Gastrocnemius medialis (tissue), 4 donors: ENCODE data around the gene N4BP2. TPM values are rescaled to one million over a fixed set of nuclear protein-coding genes. Genes with fewer than 3 reads are reported as not detected.

Experiments
- ATAC-seq, 2 donors: fragments of 150-250 bp; one replicate each; pipeline ENCODE4 v1.9.1; 2016
- DNase-seq, 2 donors: peaks; one replicate each; pipeline ENCODE4 v3.0.0-alpha.2; 2019
- H3K27ac ChIP-seq, 4 donors: fragments of 200-600 bp; sonication (generic); 1 replicate in 1 of 4; 2 replicates in 3 of 4; pipeline ENCODE4 v1.5.1; 2016 to 2018; ENCODE audit warnings: mild to moderate bottlenecking in 2 of 4, moderate library complexity in 1 of 4
- H3K27me3 ChIP-seq, 3 donors: fragments of 200-600 bp; sonication (generic) in 2 of 3; 1 replicate in 1 of 3; 2 replicates in 2 of 3; pipeline versions ENCODE4 v1.5.1 to v1.6.0; 2016 to 2019; ENCODE audit warnings: mild to moderate bottlenecking in 1 of 3, moderate library complexity in 1 of 3
- H3K36me3 ChIP-seq, 2 donors: fragments of 200-600 bp; sonication (generic) in 1 of 2; one replicate each; pipeline ENCODE4 v1.5.1; 2017 to 2018
- H3K4me1 ChIP-seq, 2 donors: fragments of 200-600 bp; sonication (generic) in 1 of 2; one replicate each; pipeline ENCODE4 v1.5.1; 2016 to 2017; ENCODE audit warnings: mild to moderate bottlenecking in 2 of 2
- H3K4me3 ChIP-seq, 4 donors: fragments of 200-600 bp; sonication (generic) in 3 of 4; 1 replicate in 1 of 4; 2 replicates in 3 of 4; pipeline ENCODE4 v1.5.1; 2016 to 2019; ENCODE audit warnings: mild to moderate bottlenecking in 2 of 4
- H3K9me3 ChIP-seq, 3 donors: fragments of 200-600 bp; sonication (generic) in 2 of 3; 1 replicate in 1 of 3; 2 replicates in 2 of 3; pipeline ENCODE4 v1.5.1; 2016 to 2019
- POLR2A ChIP-seq, 2 donors: fragments of 450-650 bp; IDR thresholded peaks; one replicate each; pipeline ENCODE4 v1.6.1; 2017; ENCODE audit warnings: antibody characterized with exemption in 2 of 2, mild to moderate bottlenecking in 2 of 2, moderate library complexity in 2 of 2
- in situ Hi-C, 4 donors: fragments of 200-750 bp; cut with MboI; loops; one replicate each; pipeline versions ENCODE4 v1.15.0 to v1.8.0; 2017; ENCODE audit warnings: low sequenced_read_pairs in 4 of 4
- intact Hi-C: fragments of 100-400 bp; cut with DNase I; formaldehyde crosslinking; loops from one replicate; pipeline ENCODE4 v1.15.1; 2023; ENCODE audit warnings: low total_unique reads
- total RNA-seq, 4 donors: library from RNA; depleted of rRNA; stranded (reverse); fragments of >200 nt; gene quantifications; one replicate each; pipeline versions ENCODE4 v1.1.0 to v1.2.3, GENCODE V29; 2016
- TF ChIP-seq, protein P1 (sequence below), 5 experiments: fragments of 450-650 bp in 3 of 5; fragments of 200-600 bp in 2 of 5; sonication (generic) in 2 of 5; IDR thresholded peaks in 4 of 5; conservative IDR thresholded peaks in 1 of 5; 1 replicate in 4 of 5; 2 replicates in 1 of 5; pipeline ENCODE4 v1.5.1; 2016 to 2019; ENCODE audit warnings: antibody characterized with exemption in 5 of 5, mild to moderate bottlenecking in 3 of 5, moderate library complexity in 3 of 5

Gene N4BP2
- total RNA-seq, 4 donors from 2014 or later, result 1.3 to 7.0 (median 3.3) TPM

DNA sequence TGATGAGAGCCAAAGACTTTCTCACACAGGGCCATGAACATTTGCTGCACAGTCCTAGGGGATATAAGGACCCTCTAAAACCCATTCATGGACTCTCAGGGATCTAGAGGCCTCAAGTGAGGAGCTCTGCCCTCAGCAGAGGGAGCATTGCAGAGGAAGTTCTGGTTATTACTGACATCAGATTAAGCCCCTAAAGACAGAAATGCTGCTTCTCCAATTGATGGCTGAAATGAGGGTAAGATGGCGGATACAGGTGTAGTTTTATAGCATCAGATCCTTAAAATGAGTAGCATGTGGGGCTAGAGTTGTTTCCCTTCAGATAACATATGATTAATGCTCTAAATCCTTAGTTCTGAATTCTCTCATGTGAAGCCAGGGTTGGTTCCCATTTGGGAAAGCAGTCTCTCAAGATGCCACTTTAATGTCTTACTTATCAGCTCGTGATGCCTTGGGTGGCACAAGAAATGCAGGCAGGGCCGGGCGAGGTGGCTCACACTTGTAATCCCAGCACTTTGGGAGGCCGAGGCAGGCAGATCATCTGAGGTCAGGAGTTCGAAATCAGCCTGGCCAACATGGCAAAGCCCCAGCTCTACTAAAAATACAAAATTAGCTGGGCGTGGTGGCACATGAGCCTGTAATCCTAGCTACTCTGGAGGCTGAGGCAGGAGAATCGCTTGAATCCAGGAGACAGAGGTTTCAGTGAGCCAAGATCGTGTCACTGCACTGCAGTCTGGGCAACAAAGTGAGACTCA lies 148.0 kb downstream of the N4BP2 start:
- in situ Hi-C loops, result no loop called here
- intact Hi-C loops, result no loop called here
- Histone ChIP-seq H3K27me3 (no peaks in the 10 kb centered on the region), H3K27ac (no peak overlapping the region), H3K9me3 (no peaks in the 10 kb centered on the region), H3K4me3 (no peak overlapping the region), H3K36me3 (no peaks in the 10 kb centered on the region), H3K4me1 (no peaks in the 10 kb centered on the region)
- ATAC-seq, result no peak
- no peak for DNase-seq
- TF ChIP-seq, protein P1, sequence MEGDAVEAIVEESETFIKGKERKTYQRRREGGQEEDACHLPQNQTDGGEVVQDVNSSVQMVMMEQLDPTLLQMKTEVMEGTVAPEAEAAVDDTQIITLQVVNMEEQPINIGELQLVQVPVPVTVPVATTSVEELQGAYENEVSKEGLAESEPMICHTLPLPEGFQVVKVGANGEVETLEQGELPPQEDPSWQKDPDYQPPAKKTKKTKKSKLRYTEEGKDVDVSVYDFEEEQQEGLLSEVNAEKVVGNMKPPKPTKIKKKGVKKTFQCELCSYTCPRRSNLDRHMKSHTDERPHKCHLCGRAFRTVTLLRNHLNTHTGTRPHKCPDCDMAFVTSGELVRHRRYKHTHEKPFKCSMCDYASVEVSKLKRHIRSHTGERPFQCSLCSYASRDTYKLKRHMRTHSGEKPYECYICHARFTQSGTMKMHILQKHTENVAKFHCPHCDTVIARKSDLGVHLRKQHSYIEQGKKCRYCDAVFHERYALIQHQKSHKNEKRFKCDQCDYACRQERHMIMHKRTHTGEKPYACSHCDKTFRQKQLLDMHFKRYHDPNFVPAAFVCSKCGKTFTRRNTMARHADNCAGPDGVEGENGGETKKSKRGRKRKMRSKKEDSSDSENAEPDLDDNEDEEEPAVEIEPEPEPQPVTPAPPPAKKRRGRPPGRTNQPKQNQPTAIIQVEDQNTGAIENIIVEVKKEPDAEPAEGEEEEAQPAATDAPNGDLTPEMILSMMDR (IDR thresholded peaks at IDR 0.05 in 4 of 5, conservative IDR thresholded peaks at IDR 0.05 in 1 of 5), result no peak
- no peak for TF ChIP-seq POLR2A (IDR thresholded peaks at IDR 0.05)

DNA sequence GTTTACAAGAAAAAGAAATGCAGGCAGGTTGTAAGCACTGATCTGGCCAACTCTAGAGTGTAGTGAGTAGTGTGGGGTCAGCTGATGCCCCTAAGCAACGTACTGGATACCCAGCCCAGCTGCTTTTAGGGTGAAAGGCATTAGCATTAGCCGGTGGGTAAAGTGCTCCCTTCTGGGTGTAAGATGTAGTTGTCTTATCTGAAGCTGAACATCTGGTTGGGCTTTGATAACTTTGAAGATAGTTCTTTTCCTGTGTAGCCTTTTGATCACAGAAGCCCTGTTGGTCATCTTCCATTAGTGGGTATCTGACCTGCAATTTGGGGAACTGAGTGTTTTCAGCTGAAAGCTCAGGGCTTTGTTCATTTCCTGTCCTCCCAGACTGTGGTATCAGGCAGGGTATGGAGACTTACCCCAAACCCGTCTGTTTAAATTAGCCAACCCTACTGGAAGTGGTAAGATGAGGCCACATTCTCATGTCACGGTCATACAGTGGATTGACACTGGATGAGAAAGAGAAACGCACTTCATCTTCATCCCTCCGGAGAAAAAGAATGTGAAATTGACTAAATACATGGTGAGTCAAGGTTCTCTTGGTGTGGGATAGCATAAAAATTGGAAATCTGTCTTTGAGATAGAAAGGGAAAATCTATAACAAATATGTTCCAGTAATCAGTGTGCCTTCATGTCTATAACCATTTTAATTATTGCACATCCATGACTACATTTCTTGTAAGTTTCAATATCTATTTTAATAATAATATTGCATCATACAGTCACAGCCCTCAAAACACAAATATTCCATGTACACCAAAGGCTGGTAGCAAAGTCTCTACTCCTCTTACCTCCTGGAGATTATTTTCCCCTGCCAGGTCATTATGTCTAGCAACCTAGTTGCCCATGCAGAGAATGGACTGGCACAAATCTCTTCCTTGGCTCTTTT lies 148.9 kb downstream of the N4BP2 start:
- Histone ChIP-seq H3K36me3 (no peaks in the 10 kb centered on the region), H3K27me3 (no peaks in the 10 kb centered on the region), H3K4me1 (no peaks in the 10 kb centered on the region), H3K9me3 (no peaks in the 10 kb centered on the region), H3K27ac (no peak overlapping the region), H3K4me3 (no peak overlapping the region)
- in situ Hi-C loops, result no loop called here
- intact Hi-C loops, result no loop called here
- ATAC-seq (no peak), DNase-seq (no peak)
- TF ChIP-seq, protein P1 (IDR thresholded peaks at IDR 0.05 in 4 of 5, conservative IDR thresholded peaks at IDR 0.05 in 1 of 5), result no peak
- TF ChIP-seq POLR2A (IDR thresholded peaks at IDR 0.05), result no peak

DNA sequence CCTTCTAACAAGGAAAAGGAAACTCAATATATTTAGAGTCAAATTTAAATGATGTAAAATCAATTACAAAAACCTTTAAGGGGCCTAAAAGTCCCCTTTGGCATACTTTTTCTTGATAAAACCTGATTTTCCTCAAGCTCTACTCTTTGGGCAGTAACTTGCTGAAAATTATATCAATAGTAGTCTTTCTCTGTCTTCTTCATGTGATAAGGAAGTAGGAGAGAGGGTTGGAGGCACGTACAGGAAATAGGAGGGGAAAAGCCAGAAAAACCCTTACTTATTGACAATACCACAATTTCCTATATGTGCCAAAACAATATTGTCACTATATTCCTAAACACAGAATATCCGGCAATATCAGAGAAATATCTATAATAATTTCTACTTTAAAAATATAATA lies 149.8 kb downstream of the N4BP2 start:
- Histone ChIP-seq H3K4me1 (no peaks in the 10 kb centered on the region), H3K9me3 (no peaks in the 10 kb centered on the region), H3K4me3 (no peak overlapping the region), H3K36me3 (no peaks in the 10 kb centered on the region), H3K27me3 (no peaks in the 10 kb centered on the region), H3K27ac (no peak overlapping the region)
- intact Hi-C loops, result no loop called here
- DNase-seq (no peak), ATAC-seq (no peak)
- no peak for TF ChIP-seq POLR2A (IDR thresholded peaks at IDR 0.05)
- TF ChIP-seq, protein P1 (IDR thresholded peaks at IDR 0.05 in 4 of 5, conservative IDR thresholded peaks at IDR 0.05 in 1 of 5), result no peak
- in situ Hi-C loops, result no loop called here

Other genes with a start within 250 kb of the N4BP2 start
- 10 to 100 TPM; 28.3 to 40.6 (median 36.7) TPM for gene PDS5A, start 78.9 kb upstream of the N4BP2 start, total RNA-seq
- gene RHOH, start 140.2 kb downstream of the N4BP2 start, total RNA-seq, result under 1 TPM in 1 of 4 donors, not detected in 3; 0.26 TPM